ENCODE results near the gene FHDC1.

DNA sequence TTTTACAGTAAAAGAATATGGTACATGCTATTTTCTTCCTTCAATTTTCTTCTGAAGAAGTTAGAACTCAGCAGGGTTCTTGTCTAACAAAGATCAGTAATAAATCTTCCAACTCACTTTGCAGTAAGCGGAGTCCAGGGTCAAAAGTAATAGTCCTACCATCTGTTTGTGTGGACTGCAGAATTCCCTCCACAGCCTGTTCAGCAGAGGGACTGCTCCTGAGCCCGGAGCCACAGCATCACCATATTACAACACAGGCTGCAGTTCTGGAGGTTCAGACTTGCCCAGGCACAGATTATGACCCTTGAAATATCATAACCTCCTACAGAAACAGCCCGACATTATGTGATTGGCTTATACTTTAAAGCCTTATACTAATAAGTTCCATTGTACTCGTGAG lies 10.3 kb downstream of the FHDC1 start:
- no peak for TF ChIP-seq POLR2AphosphoS5 (IDR thresholded peaks at IDR 0.05; ENCODE audit: low read depth, low read length)
- no peak for TF ChIP-seq SIN3A (IDR thresholded peaks at IDR 0.05; ENCODE audit: borderline replicate concordance, insufficient read depth, low read length)
- TF ChIP-seq, protein P1, sequence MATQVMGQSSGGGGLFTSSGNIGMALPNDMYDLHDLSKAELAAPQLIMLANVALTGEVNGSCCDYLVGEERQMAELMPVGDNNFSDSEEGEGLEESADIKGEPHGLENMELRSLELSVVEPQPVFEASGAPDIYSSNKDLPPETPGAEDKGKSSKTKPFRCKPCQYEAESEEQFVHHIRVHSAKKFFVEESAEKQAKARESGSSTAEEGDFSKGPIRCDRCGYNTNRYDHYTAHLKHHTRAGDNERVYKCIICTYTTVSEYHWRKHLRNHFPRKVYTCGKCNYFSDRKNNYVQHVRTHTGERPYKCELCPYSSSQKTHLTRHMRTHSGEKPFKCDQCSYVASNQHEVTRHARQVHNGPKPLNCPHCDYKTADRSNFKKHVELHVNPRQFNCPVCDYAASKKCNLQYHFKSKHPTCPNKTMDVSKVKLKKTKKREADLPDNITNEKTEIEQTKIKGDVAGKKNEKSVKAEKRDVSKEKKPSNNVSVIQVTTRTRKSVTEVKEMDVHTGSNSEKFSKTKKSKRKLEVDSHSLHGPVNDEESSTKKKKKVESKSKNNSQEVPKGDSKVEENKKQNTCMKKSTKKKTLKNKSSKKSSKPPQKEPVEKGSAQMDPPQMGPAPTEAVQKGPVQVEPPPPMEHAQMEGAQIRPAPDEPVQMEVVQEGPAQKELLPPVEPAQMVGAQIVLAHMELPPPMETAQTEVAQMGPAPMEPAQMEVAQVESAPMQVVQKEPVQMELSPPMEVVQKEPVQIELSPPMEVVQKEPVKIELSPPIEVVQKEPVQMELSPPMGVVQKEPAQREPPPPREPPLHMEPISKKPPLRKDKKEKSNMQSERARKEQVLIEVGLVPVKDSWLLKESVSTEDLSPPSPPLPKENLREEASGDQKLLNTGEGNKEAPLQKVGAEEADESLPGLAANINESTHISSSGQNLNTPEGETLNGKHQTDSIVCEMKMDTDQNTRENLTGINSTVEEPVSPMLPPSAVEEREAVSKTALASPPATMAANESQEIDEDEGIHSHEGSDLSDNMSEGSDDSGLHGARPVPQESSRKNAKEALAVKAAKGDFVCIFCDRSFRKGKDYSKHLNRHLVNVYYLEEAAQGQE (IDR thresholded peaks at IDR 0.05; ENCODE audit: insufficient read depth in 1 of 2, low read depth in 2 of 2, low read length in 2 of 2): no peak
- no peak for TF ChIP-seq TAF1 (IDR thresholded peaks at IDR 0.05; ENCODE audit: borderline replicate concordance, insufficient read depth, low read length)
- no peak for TF ChIP-seq FOXP2 (optimal IDR thresholded peaks at IDR 0.05; ENCODE audit: borderline replicate concordance, extremely low read depth, extremely low read length, insufficient read depth)
